IMR-90 (cell line): ENCODE measurements around the gene HRH1. TPM values are rescaled to one million over a fixed set of nuclear protein-coding genes. Genes with fewer than 3 reads are reported as not detected.

Experiments used
- ATAC-seq: fragments of 200-7000 bp; cut with Tn5 transposase; 2 replicates; pipeline ENCODE4 v1.9.1; 2020; ENCODE audit warnings: low read depth, mild to moderate bottlenecking, moderate library complexity
- BruUV-seq: library from RNA; stranded (reverse); fragments of 400-500 nt; replicated peaks from 2 replicates; lab custom pipeline; 2021; lab: Mats Ljungman, UMichigan
- CTCF ChIA-PET: fragments of 300-600 bp; formaldehyde crosslinking; extraction: SDS; loops from one replicate; lab custom pipeline; 2021; ENCODE audit warnings: antibody characterized with exemption; lab: Yijun Ruan, JAX
- POLR2A ChIA-PET: fragments of 300-600 bp; sonication (Branson Sonifier 250); formaldehyde crosslinking; loops from one replicate; lab custom pipeline; 2022; ENCODE audit warnings: antibody characterized with exemption; ENCODE audit not compliant: unreplicated experiment; lab: Charles Lee
- DNase-seq: peaks from one replicate; pipeline ENCODE4 v3.0.0; 2013
- H2AFZ ChIP-seq: replicated peaks from 2 replicates; pipeline ENCODE3; 2013; ENCODE audit warnings: low read length, mild to moderate bottlenecking; ENCODE audit not compliant: poor library complexity
- H2AK5ac ChIP-seq: 2 replicates; pipeline ENCODE4 v1.6.1; 2013; ENCODE audit warnings: low read depth, low read length, inconsistent platforms
- H2AK9ac ChIP-seq: replicated peaks from 2 replicates; pipeline ENCODE3; 2013; ENCODE audit warnings: mild to moderate bottlenecking, low read depth, low read length, moderate library complexity; ENCODE audit not compliant: poor library complexity
- H2BK120ac ChIP-seq: 2 replicates; pipeline ENCODE4 v1.6.1; 2013; ENCODE audit warnings: low read depth, low read length, inconsistent platforms
- H2BK15ac ChIP-seq: 3 replicates; pipeline ENCODE4 v1.6.1; 2013; ENCODE audit warnings: low read depth, low read length, inconsistent platforms
- H2BK20ac ChIP-seq: 2 replicates; pipeline ENCODE4 v1.6.1; 2013; ENCODE audit warnings: low read depth, mild to moderate bottlenecking, inconsistent platforms, low read length, moderate library complexity
- H2BK5ac ChIP-seq: 2 replicates; pipeline ENCODE4 v1.6.1; 2013; ENCODE audit warnings: mild to moderate bottlenecking, low read depth, low read length, inconsistent platforms; ENCODE audit not compliant: poor library complexity, severe bottlenecking
- H3K14ac ChIP-seq: replicated peaks from 2 replicates; pipeline ENCODE4 v1.6.1; 2013; ENCODE audit warnings: low read depth, low read length, inconsistent platforms
- H3K18ac ChIP-seq: 2 replicates; pipeline ENCODE4 v1.6.1; 2013; ENCODE audit warnings: low read depth, low read length, control low read depth
- H3K23ac ChIP-seq: 2 replicates; pipeline ENCODE4 v1.6.1; 2013; ENCODE audit warnings: low read depth, low read length, inconsistent platforms
- H3K27ac ChIP-seq: 2 replicates; pipeline ENCODE4 v1.5.1; 2013; ENCODE audit warnings: mild to moderate bottlenecking, control low read depth, low read length; ENCODE audit not compliant: insufficient read depth
- H3K27me3 ChIP-seq: 2 replicates; pipeline ENCODE4 v1.6.1; 2013; ENCODE audit warnings: low read length; ENCODE audit not compliant: control insufficient read depth, insufficient read depth
- H3K36me3 ChIP-seq: 2 replicates; pipeline ENCODE4 v1.6.1; 2013; ENCODE audit warnings: low read length, mixed read lengths; ENCODE audit not compliant: control insufficient read depth, insufficient read depth
- H3K4ac ChIP-seq: 2 replicates; pipeline ENCODE4 v1.6.1; 2013; ENCODE audit warnings: low read depth, low read length, inconsistent platforms
- H3K4me1 ChIP-seq: 2 replicates; pipeline ENCODE4 v1.6.1; 2013; ENCODE audit warnings: low read length, mixed read lengths; ENCODE audit not compliant: control insufficient read depth, insufficient read depth
- H3K4me2 ChIP-seq: 2 replicates; pipeline ENCODE4 v1.6.1; 2013; ENCODE audit warnings: low read depth, mild to moderate bottlenecking, control low read depth, low read length, moderate library complexity
- H3K4me3 ChIP-seq: 2 replicates; pipeline ENCODE4 v1.5.1; 2013; ENCODE audit warnings: low read depth, mild to moderate bottlenecking, control low read depth, low read length, moderate library complexity; ENCODE audit not compliant: insufficient read depth
- H3K56ac ChIP-seq: 2 replicates; pipeline ENCODE4 v1.6.1; 2013; ENCODE audit warnings: low read length, inconsistent platforms; ENCODE audit not compliant: insufficient read depth; ENCODE audit errors: extremely low read depth
- H3K79me1 ChIP-seq, 2 experiments: 2 replicates each; pipeline ENCODE4 v1.6.1; 2013; ENCODE audit warnings: low read length in 2 of 2, inconsistent platforms in 1 of 2, low read depth in 1 of 2
- H3K9ac ChIP-seq: 2 replicates; pipeline ENCODE4 v1.6.1; 2013; ENCODE audit warnings: low read depth, low read length, control low read depth
- H3K9me1 ChIP-seq: 2 replicates; pipeline ENCODE4 v1.6.1; 2013; ENCODE audit warnings: low read length, inconsistent platforms; ENCODE audit not compliant: insufficient read depth
- H3K9me3 ChIP-seq: 2 replicates; pipeline ENCODE4 v1.6.1; 2013; ENCODE audit warnings: low read length; ENCODE audit not compliant: control insufficient read depth, insufficient read depth
- H4K20me1 ChIP-seq: 2 replicates; pipeline ENCODE4 v1.6.1; 2013; ENCODE audit warnings: low read length, inconsistent platforms; ENCODE audit not compliant: insufficient read depth
- H4K5ac ChIP-seq: 2 replicates; pipeline ENCODE4 v1.6.1; 2013; ENCODE audit warnings: mild to moderate bottlenecking, low read depth, low read length, control low read depth
- H4K8ac ChIP-seq, 2 experiments: 2 replicates each; pipeline ENCODE4 v1.6.1; 2013; ENCODE audit warnings: low read depth in 2 of 2, low read length in 2 of 2, control low read depth in 1 of 2, inconsistent platforms in 1 of 2
- H4K91ac ChIP-seq: 2 replicates; pipeline ENCODE4 v1.6.1; 2013; ENCODE audit warnings: low read depth, low read length, inconsistent platforms; ENCODE audit not compliant: insufficient read depth
- BHLHE40 ChIP-seq: fragments of 150-350 bp; IDR thresholded peaks from 2 replicates; pipeline ENCODE4 v1.6.1; 2016; ENCODE audit warnings: mild to moderate bottlenecking, low read depth, low read length
- CHD1 ChIP-seq: IDR thresholded peaks from 2 replicates; pipeline ENCODE4 v1.6.1; 2012; ENCODE audit warnings: low read depth, low read length, improper control_type of control experiment
- FOS ChIP-seq: fragments of 150-350 bp; IDR thresholded peaks from 2 replicates; pipeline ENCODE4 v1.6.1; 2016; ENCODE audit warnings: low read depth, low read length
- MAZ ChIP-seq: IDR thresholded peaks from 2 replicates; pipeline ENCODE4 v1.6.1; 2012; ENCODE audit warnings: low read depth, mild to moderate bottlenecking, low read length, improper control_type of control experiment, moderate library complexity, borderline replicate concordance
- MXI1 ChIP-seq: IDR thresholded peaks from 2 replicates; pipeline ENCODE4 v1.6.1; 2012; ENCODE audit warnings: low read depth, mild to moderate bottlenecking, low read length, moderate library complexity, borderline replicate concordance
- NFE2L2 ChIP-seq: fragments of 150-350 bp; IDR thresholded peaks from 2 replicates; pipeline ENCODE4 v1.6.1; 2016; ENCODE audit warnings: low read depth, mild to moderate bottlenecking, low read length
- RCOR1 ChIP-seq: IDR thresholded peaks from 2 replicates; pipeline ENCODE4 v1.6.1; 2012; ENCODE audit warnings: mild to moderate bottlenecking, low read length, improper control_type of control experiment; ENCODE audit not compliant: insufficient replicate concordance
- SMC3 ChIP-seq: fragments of 150-350 bp; IDR thresholded peaks from 2 replicates; pipeline ENCODE4 v1.6.1; 2016; ENCODE audit warnings: low read depth, mild to moderate bottlenecking, antibody characterized with exemption, low read length, moderate library complexity
- WGBS, 2 experiments: methylation state at CpG; one replicate each; pipeline versions ENCODE4 v1.1.5 to v1.1.7; 2013; ENCODE audit warnings: missing lambda C conversion rate in 2 of 2; ENCODE audit not compliant: insufficient read length in 1 of 2; ENCODE audit errors: extremely low coverage in 2 of 2; 5-methylcytosine and 5-hydroxymethylcytosine counted together
- dilution Hi-C: fragments of 300-500 bp; cut with HindIII; formaldehyde crosslinking; loops from one replicate; pipeline ENCODE4 v1.14.3; 2018; ENCODE audit warnings: low sequenced_read_pairs; ENCODE audit not compliant: unreplicated experiment
- in situ Hi-C: fragments of 300-500 bp; cut with MboI; formaldehyde crosslinking; loops from 3 replicates; pipeline ENCODE4 v1.14.3; 2019; ENCODE audit warnings: low sequenced_read_pairs, inconsistent platforms, mixed read lengths
- intact Hi-C: fragments of 100-400 bp; cut with micrococcal nuclease; formaldehyde crosslinking; loops from 2 replicates; pipeline ENCODE4 v1.10.0; 2022
- polyA plus RNA-seq, 3 experiments: library from polyadenylated mRNA; depleted of rRNA; stranded (reverse); fragments of >200 nt; gene quantifications; 2 replicates each; pipeline ENCODE4 v1.2.3, GENCODE V29; 2012; ENCODE audit warnings: low replicate concordance in 1 of 3
- total RNA-seq: library from RNA; depleted of rRNA; stranded (reverse); fragments of >200 nt; gene quantifications from 2 replicates; pipeline ENCODE4 v1.2.3, GENCODE V29; 2012
- TF ChIP-seq, protein P1 (sequence below): conservative IDR thresholded peaks from 2 replicates; pipeline ENCODE4 v1.5.1; 2012; ENCODE audit warnings: mild to moderate bottlenecking, low read depth, low read length, improper control_type of control experiment
- TF ChIP-seq, protein P2 (sequence below): fragments of 150-350 bp; IDR thresholded peaks from 2 replicates; pipeline ENCODE4 v1.6.1; 2017; ENCODE audit warnings: mild to moderate bottlenecking, antibody characterized with exemption, low read length, low read depth
- TF ChIP-seq, protein P3 (sequence below): fragments of 150-350 bp; IDR thresholded peaks from 2 replicates; pipeline ENCODE4 v1.6.1; 2016; ENCODE audit warnings: low read depth, mild to moderate bottlenecking, low read length, moderate library complexity, borderline replicate concordance

HRH1 gene
- total and polyA plus RNA-seq, 2 of the 4 experiments (the other 2 are of a cell fraction), result 7.6 to 16.1 TPM

DNA sequence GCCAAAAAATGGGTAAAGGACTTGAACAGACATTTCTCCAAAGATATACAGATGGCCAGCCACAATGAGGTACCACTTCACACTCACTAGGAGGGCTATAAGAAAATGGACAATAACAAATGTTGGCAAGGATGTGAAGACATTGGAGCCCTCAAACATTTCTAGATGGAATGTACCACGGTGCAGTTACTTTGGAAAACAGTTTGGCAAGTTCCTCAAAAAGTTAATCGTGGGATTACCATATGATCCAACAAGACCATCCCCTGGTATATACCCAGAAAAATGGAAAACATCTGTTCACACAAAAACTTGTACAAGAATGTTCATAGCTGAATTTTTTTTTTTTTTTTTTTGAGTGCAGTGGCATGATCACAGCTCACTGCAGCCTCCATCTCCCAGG lies 15.9 kb upstream of the HRH1 start:
- in situ Hi-C loops, result no loop called here
- Histone ChIP-seq H3K79me1 (no peaks in the 10 kb centered on the region), H3K36me3 (no peaks in the 10 kb centered on the region), H3K4ac (peak overlapping the region; percentile 17; the same call in 1 of the 2 replicates), H3K27me3 (no peaks in the 10 kb centered on the region), H3K14ac (no peak overlapping the region), H2BK15ac (0 out of 3 replicates have a peak overlapping the region, but pooled peaks have one; percentile 23), H2AK9ac (no peak overlapping the region), H3K27ac (no peak overlapping the region), H2BK20ac (peak overlapping the region; percentile 35; the same call in 1 of the 2 replicates), H3K18ac (no peak overlapping the region), H3K9me1 (peaks cover 10% of the 10 kb centered on the region), H2BK120ac (peak overlapping the region; percentile 26; the same call in 1 of the 2 replicates), H2BK5ac (no peak overlapping the region), H4K20me1 (peaks cover 3% of the 10 kb centered on the region; the same call in 1 of the 2 replicates), H3K4me3 (no peak overlapping the region), H4K8ac (no peak overlapping the region), H3K4me1 (peaks cover 8% of the 10 kb centered on the region), H2AK5ac (peak overlapping the region; percentile 27; the same call in 1 of the 2 replicates), H3K4me2 (no peak overlapping the region), H2AFZ (no peak overlapping the region), H4K91ac (no peak overlapping the region), H3K9me3 (no peaks in the 10 kb centered on the region), H3K23ac (no peak overlapping the region), H3K56ac (no peak overlapping the region), H4K5ac (no peak overlapping the region), H3K9ac (no peak overlapping the region)
- ChIA-PET CTCF (interaction anchor here (0.6 kb wide), 1 partner anchor 937 kb away, joined by 3 read pairs; no protein-coding TSS in a partner anchor), POLR2A (no interaction called here)
- intact Hi-C loops, result loop anchor here (10.0 kb wide), 1 partner anchor 194 kb away; no protein-coding TSS in a partner anchor
- DNase-seq (no peak), ATAC-seq (no peak)
- dilution Hi-C loops, result no loop called here
- WGBS, 2 experiments, result no CpG with 5 or more reads among the region's 2 CpGs
- TF ChIP-seq RCOR1, result no peak
- no peak for TF ChIP-seq CHD1
- TF ChIP-seq MXI1, result no peak
- TF ChIP-seq, protein P1, sequence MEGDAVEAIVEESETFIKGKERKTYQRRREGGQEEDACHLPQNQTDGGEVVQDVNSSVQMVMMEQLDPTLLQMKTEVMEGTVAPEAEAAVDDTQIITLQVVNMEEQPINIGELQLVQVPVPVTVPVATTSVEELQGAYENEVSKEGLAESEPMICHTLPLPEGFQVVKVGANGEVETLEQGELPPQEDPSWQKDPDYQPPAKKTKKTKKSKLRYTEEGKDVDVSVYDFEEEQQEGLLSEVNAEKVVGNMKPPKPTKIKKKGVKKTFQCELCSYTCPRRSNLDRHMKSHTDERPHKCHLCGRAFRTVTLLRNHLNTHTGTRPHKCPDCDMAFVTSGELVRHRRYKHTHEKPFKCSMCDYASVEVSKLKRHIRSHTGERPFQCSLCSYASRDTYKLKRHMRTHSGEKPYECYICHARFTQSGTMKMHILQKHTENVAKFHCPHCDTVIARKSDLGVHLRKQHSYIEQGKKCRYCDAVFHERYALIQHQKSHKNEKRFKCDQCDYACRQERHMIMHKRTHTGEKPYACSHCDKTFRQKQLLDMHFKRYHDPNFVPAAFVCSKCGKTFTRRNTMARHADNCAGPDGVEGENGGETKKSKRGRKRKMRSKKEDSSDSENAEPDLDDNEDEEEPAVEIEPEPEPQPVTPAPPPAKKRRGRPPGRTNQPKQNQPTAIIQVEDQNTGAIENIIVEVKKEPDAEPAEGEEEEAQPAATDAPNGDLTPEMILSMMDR, result no peak
- TF ChIP-seq, protein P2, sequence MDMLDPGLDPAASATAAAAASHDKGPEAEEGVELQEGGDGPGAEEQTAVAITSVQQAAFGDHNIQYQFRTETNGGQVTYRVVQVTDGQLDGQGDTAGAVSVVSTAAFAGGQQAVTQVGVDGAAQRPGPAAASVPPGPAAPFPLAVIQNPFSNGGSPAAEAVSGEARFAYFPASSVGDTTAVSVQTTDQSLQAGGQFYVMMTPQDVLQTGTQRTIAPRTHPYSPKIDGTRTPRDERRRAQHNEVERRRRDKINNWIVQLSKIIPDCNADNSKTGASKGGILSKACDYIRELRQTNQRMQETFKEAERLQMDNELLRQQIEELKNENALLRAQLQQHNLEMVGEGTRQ, result no peak
- TF ChIP-seq NFE2L2, result no peak
- TF ChIP-seq MAZ, result no peak
- TF ChIP-seq SMC3, result no peak
- TF ChIP-seq FOS, result no peak
- TF ChIP-seq, protein P3, sequence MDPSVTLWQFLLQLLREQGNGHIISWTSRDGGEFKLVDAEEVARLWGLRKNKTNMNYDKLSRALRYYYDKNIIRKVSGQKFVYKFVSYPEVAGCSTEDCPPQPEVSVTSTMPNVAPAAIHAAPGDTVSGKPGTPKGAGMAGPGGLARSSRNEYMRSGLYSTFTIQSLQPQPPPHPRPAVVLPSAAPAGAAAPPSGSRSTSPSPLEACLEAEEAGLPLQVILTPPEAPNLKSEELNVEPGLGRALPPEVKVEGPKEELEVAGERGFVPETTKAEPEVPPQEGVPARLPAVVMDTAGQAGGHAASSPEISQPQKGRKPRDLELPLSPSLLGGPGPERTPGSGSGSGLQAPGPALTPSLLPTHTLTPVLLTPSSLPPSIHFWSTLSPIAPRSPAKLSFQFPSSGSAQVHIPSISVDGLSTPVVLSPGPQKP, result no peak
- no peak for TF ChIP-seq BHLHE40
- TSS peak; percentile 53 for BruUV-seq
